Measurements from ENCODE around the gene PCDHGA7. TPM values are rescaled to one million over a fixed set of nuclear protein-coding genes. Genes with fewer than 3 reads are reported as not detected.

The PCDHGA7 gene
- polyA plus RNA-seq, 1 of the 3 experiments (the other 2 are of a cell fraction): 7.8 TPM

DNA sequence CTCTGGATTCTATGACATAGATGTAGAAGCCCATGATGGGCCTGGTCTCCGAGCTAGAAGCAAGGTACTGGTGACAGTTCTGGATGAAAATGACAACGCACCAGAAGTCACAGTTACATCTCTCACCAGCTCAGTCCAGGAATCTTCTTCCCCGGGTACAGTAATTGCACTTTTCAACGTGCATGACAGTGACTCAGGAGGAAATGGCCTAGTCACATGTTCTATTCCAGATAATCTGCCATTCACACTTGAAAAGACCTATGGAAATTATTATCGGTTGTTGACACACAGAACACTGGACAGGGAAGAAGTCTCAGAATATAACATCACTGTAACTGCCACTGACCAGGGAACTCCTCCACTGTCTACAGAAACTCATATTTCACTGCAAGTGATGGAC is 26.4 kb upstream of the PCDHGA7 start:
- POLR2A ChIA-PET: no interaction called here
- Histone ChIP-seq H3K27ac (ENCODE audit: low read depth in 2 of 2, low read length in 1 of 2) (no peak overlapping the region), H3K9ac (no peak overlapping the region), H3K9me2 (no peaks in the 10 kb centered on the region), H3K4me3 (ENCODE audit: low read depth in 2 of 2, low read length in 1 of 2) (no peak overlapping the region), H3K9me3 (no peaks in the 10 kb centered on the region), H3F3A (replicated peaks; ENCODE audit: insufficient read depth) (no peaks in the 10 kb centered on the region), H2AFZ (ENCODE audit: low read depth) (no peak overlapping the region), H3K4me2 (no peak overlapping the region), H3K4me1 (ENCODE audit: control insufficient read depth in 1 of 2, insufficient read depth in 2 of 2, low read depth in 1 of 2, low read length in 1 of 2) (no peaks in the 10 kb centered on the region), H4K20me1 (ENCODE audit: insufficient read depth) (no peaks in the 10 kb centered on the region), H3K36me3 (replicated peaks in 1 of 2; ENCODE audit: control insufficient read depth in 1 of 2, insufficient read depth in 2 of 2, low read length in 1 of 2) (no peaks in the 10 kb centered on the region), H3K27me3 (ENCODE audit: insufficient read depth) (no peaks in the 10 kb centered on the region), H3K79me2 (ENCODE audit: insufficient read depth) (no peaks in the 10 kb centered on the region)
- no peak for TF ChIP-seq REST (IDR thresholded peaks at IDR 0.05; ENCODE audit: low read depth, low read length)
- TF ChIP-seq FOXM1 (IDR thresholded peaks at IDR 0.05; ENCODE audit: low read depth): no peak
- TF ChIP-seq RFX5 (IDR thresholded peaks at IDR 0.05; ENCODE audit: low read length): no peak
- no peak for TF ChIP-seq FOSL2 (IDR thresholded peaks at IDR 0.05; ENCODE audit: borderline replicate concordance, low read depth)
- TF ChIP-seq USF1 (IDR thresholded peaks at IDR 0.05; ENCODE audit: borderline replicate concordance, low read depth): no peak
- no peak for TF ChIP-seq NFIC (IDR thresholded peaks at IDR 0.05; ENCODE audit: borderline replicate concordance)
- no peak for TF ChIP-seq GATA2 (CRISPR knock-in tag; IDR thresholded peaks at IDR 0.05)
- no peak for TF ChIP-seq PBX3 (IDR thresholded peaks at IDR 0.05)
- TF ChIP-seq, protein P1, sequence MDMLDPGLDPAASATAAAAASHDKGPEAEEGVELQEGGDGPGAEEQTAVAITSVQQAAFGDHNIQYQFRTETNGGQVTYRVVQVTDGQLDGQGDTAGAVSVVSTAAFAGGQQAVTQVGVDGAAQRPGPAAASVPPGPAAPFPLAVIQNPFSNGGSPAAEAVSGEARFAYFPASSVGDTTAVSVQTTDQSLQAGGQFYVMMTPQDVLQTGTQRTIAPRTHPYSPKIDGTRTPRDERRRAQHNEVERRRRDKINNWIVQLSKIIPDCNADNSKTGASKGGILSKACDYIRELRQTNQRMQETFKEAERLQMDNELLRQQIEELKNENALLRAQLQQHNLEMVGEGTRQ (IDR thresholded peaks at IDR 0.05; ENCODE audit: borderline replicate concordance, low read depth, low read length): no peak
- CTCF ChIA-PET: interaction anchor here (0.6 to 1.7 kb wide), 6 partner anchors 9 to 211 kb away, joined by 3 to 8 read pairs (median 4); no protein-coding TSS in a partner anchor
- 40% methylated on average over 5 of the region's 5 CpGs for WGBS (ENCODE audit: low lambda C conversion rate)
- no peak for DNase-seq

- Histone ChIP-seq H3K36me3 (replicated peaks in 1 of 2; ENCODE audit: control insufficient read depth in 1 of 2, insufficient read depth in 2 of 2, low read length in 1 of 2) (no peaks in the 10 kb centered on the region), H3K9ac (no peak overlapping the region), H3K4me2 (no peak overlapping the region), H3K9me3 (no peaks in the 10 kb centered on the region; the same call in 1 of the 2 replicates), H3F3A (replicated peaks; ENCODE audit: insufficient read depth) (no peaks in the 10 kb centered on the region), H3K79me2 (ENCODE audit: insufficient read depth) (no peaks in the 10 kb centered on the region), H2AFZ (ENCODE audit: low read depth) (no peak overlapping the region), H3K27me3 (ENCODE audit: insufficient read depth) (no peaks in the 10 kb centered on the region), H3K4me1 (ENCODE audit: control insufficient read depth in 1 of 2, insufficient read depth in 2 of 2, low read depth in 1 of 2, low read length in 1 of 2) (no peaks in the 10 kb centered on the region), H3K4me3 (ENCODE audit: low read depth in 2 of 2, low read length in 1 of 2) (no peak overlapping the region), H3K9me2 (no peaks in the 10 kb centered on the region), H3K27ac (ENCODE audit: low read depth in 2 of 2, low read length in 1 of 2) (no peak overlapping the region), H4K20me1 (ENCODE audit: insufficient read depth) (no peaks in the 10 kb centered on the region)
- TF ChIP-seq EP300 (IDR thresholded peaks at IDR 0.05; ENCODE audit: borderline replicate concordance in 1 of 2, low read depth in 1 of 2, low read length in 1 of 2) (no peak), RXRA (IDR thresholded peaks at IDR 0.05; ENCODE audit: borderline replicate concordance, low read depth) (no peak), MEF2A (IDR thresholded peaks at IDR 0.05; ENCODE audit: borderline replicate concordance, low read depth) (no peak), POLR2AphosphoS5 (IDR thresholded peaks at IDR 0.05; ENCODE audit: low read depth, low read length) (no peak), GATA2 (CRISPR knock-in tag; IDR thresholded peaks at IDR 0.05) (no peak), REST (IDR thresholded peaks at IDR 0.05; ENCODE audit: low read depth, low read length) (peak; percentile 43; the same call in 1 of the 2 replicates), GABPA (IDR thresholded peaks at IDR 0.05; ENCODE audit: low read depth) (no peak), NRF1 (IDR thresholded peaks at IDR 0.05; ENCODE audit: low read depth, low read length) (no peak)
- ChIA-PET CTCF (no interaction called here), POLR2A (no interaction called here)
- WGBS (ENCODE audit: low lambda C conversion rate): 61% methylated on average over 16 of the region's 19 CpGs
- DNase-seq: no peak
These were observed 25.6 kb upstream of the PCDHGA7 start for GRCh38 chr5:141356950-141357349.

Data from SK-N-SH (cell line).